SK-N-SH (cell line): ENCODE results near the gene PTK7. TPM values are rescaled to one million over a fixed set of nuclear protein-coding genes. Genes with fewer than 3 reads are reported as not detected.

Experiments used
- CTCF ChIA-PET: fragments of 300-600, 350-600 bp; formaldehyde crosslinking; extraction: SDS; loops from one replicate; lab custom pipeline; 2021; lab: Yijun Ruan, JAX
- POLR2A ChIA-PET: fragments of 350-600 bp; sonication (Branson Sonifier 250); formaldehyde crosslinking; extraction: SDS; loops from one replicate; lab custom pipeline; 2020; ENCODE audit warnings: antibody characterized with exemption, inconsistent platforms; lab: Yijun Ruan, JAX
- DNase-seq: peaks from one replicate; pipeline ENCODE4 v3.0.0; 2012
- H2AFZ ChIP-seq: fragments of 200-600 bp; sonication (generic); 2 replicates; pipeline ENCODE4 v1.8.1; 2016; ENCODE audit warnings: antibody characterized with exemption, mild to moderate bottlenecking, low read depth
- H3F3A ChIP-seq: fragments of 200-600 bp; sonication (generic); replicated peaks from 2 replicates; pipeline ENCODE3; 2016; ENCODE audit warnings: antibody characterized with exemption, mild to moderate bottlenecking; ENCODE audit not compliant: insufficient read depth
- H3K27ac ChIP-seq, 2 experiments: fragments of 200-500 bp in 1 of 2; fragments of 200-600 bp in 1 of 2; sonication (Bioruptor generic) in 1 of 2; sonication (generic), shearing (Covaris generic) in 1 of 2; 2 replicates each; pipeline versions ENCODE4 v1.5.1 to v1.6.1; 2014 to 2016; ENCODE audit warnings: low read depth in 2 of 2, inconsistent platforms in 1 of 2, low read length in 1 of 2, mild to moderate bottlenecking in 1 of 2, mixed read lengths in 1 of 2
- H3K27me3 ChIP-seq: fragments of 200-600 bp; sonication (generic), shearing (Covaris generic); 2 replicates; pipeline ENCODE4 v1.6.1; 2016; ENCODE audit warnings: mixed run types; ENCODE audit not compliant: insufficient read depth
- H3K36me3 ChIP-seq, 2 experiments: fragments of 200-500 bp in 1 of 2; fragments of 200-600 bp in 1 of 2; sonication (Bioruptor generic) in 1 of 2; sonication (generic) in 1 of 2; replicated peaks in 1 of 2; 2 replicates each; pipeline versions ENCODE3 to v1.5.1; 2014 to 2016; ENCODE audit warnings: low read length in 1 of 2, mild to moderate bottlenecking in 1 of 2; ENCODE audit not compliant: insufficient read depth in 2 of 2, control insufficient read depth in 1 of 2
- H3K4me1 ChIP-seq, 2 experiments: fragments of 200-500 bp in 1 of 2; fragments of 200-600 bp in 1 of 2; sonication (Bioruptor generic) in 1 of 2; sonication (generic), shearing (Covaris generic) in 1 of 2; 2 replicates each; pipeline versions ENCODE4 v1.5.1 to v1.6.1; 2014 to 2016; ENCODE audit warnings: low read depth in 1 of 2, low read length in 1 of 2, mixed run types in 1 of 2; ENCODE audit not compliant: insufficient read depth in 2 of 2, control insufficient read depth in 1 of 2
- H3K4me2 ChIP-seq: fragments of 200-600 bp; sonication (generic), shearing (Covaris generic); 2 replicates; pipeline ENCODE4 v1.6.1; 2017; ENCODE audit warnings: mixed run types
- H3K4me3 ChIP-seq, 2 experiments: fragments of 200-500 bp in 1 of 2; fragments of 200-600 bp in 1 of 2; sonication (Bioruptor generic) in 1 of 2; sonication (generic), shearing (Covaris generic) in 1 of 2; 2 replicates each; pipeline versions ENCODE4 v1.5.1 to v1.8.1; 2014 to 2016; ENCODE audit warnings: low read depth in 2 of 2, inconsistent platforms in 1 of 2, low read length in 1 of 2, mild to moderate bottlenecking in 1 of 2, mixed read lengths in 1 of 2, moderate library complexity in 1 of 2
- H3K79me2 ChIP-seq: fragments of 200-600 bp; sonication (generic); 2 replicates; pipeline ENCODE4 v1.8.1; 2017; ENCODE audit warnings: mild to moderate bottlenecking; ENCODE audit not compliant: insufficient read depth
- H3K9ac ChIP-seq: fragments of 200-600 bp; sonication (generic); 2 replicates; pipeline ENCODE4 v1.6.1; 2017; ENCODE audit warnings: mixed run types
- H3K9me2 ChIP-seq: fragments of 200-600 bp; sonication (generic); 2 replicates; pipeline ENCODE4 v1.6.1; 2017; ENCODE audit warnings: mixed run types
- H3K9me3 ChIP-seq: fragments of 200-600 bp; sonication (generic); 2 replicates; pipeline ENCODE4 v1.6.1; 2017; ENCODE audit warnings: mixed run types, mild to moderate bottlenecking, moderate library complexity
- H4K20me1 ChIP-seq: fragments of 200-600 bp; sonication (generic); 2 replicates; pipeline ENCODE4 v1.6.1; 2017; ENCODE audit warnings: mild to moderate bottlenecking, mixed run types; ENCODE audit not compliant: insufficient read depth
- EP300 ChIP-seq, 2 experiments: IDR thresholded peaks; 2 replicates each; pipeline versions ENCODE4 v1.4.0 to v1.6.1; 2012; ENCODE audit warnings: borderline replicate concordance in 1 of 2, low read depth in 1 of 2, low read length in 1 of 2
- FOXJ3 ChIP-seq: sonication (generic); formaldehyde crosslinking; IDR thresholded peaks from 2 replicates; pipeline ENCODE4 v1.5.1; 2020; ENCODE audit warnings: mild to moderate bottlenecking, missing genetic modification reagents
- GABPA ChIP-seq: IDR thresholded peaks from 2 replicates; pipeline ENCODE4 v1.4.0; 2012; ENCODE audit warnings: low read depth, mild to moderate bottlenecking
- GATA2 ChIP-seq: sonication (generic); formaldehyde crosslinking; IDR thresholded peaks from 2 replicates; pipeline ENCODE4 v1.5.0; 2020; ENCODE audit warnings: mild to moderate bottlenecking, missing genetic modification reagents
- MAX ChIP-seq: IDR thresholded peaks from 2 replicates; pipeline ENCODE4 v1.4.0; 2012; ENCODE audit warnings: low read depth
- RCOR1 ChIP-seq: fragments of 150-350 bp; IDR thresholded peaks from 2 replicates; pipeline ENCODE4 v1.6.1; 2017; ENCODE audit warnings: antibody characterized with exemption, low read length
- RFX5 ChIP-seq: IDR thresholded peaks from 2 replicates; pipeline ENCODE4 v1.6.1; 2012; ENCODE audit warnings: mild to moderate bottlenecking, improper control_type of control experiment, low read length
- TAF1 ChIP-seq: IDR thresholded peaks from 2 replicates; pipeline ENCODE4 v1.6.1; 2012; ENCODE audit warnings: low read depth, mild to moderate bottlenecking, low read length, moderate library complexity, borderline replicate concordance
- TCF12 ChIP-seq: IDR thresholded peaks from 2 replicates; pipeline ENCODE4 v1.4.0; 2012
- WGBS: methylation state at CpG from one replicate; pipeline ENCODE4 v1.1.6; 2017; ENCODE audit warnings: low lambda C conversion rate; 5-methylcytosine and 5-hydroxymethylcytosine counted together
- polyA plus RNA-seq, 3 experiments: library from polyadenylated mRNA; depleted of rRNA; stranded (reverse); fragments of >200 nt; gene quantifications; 2 replicates each; pipeline ENCODE4 v1.2.3, GENCODE V29; 2012
- TF ChIP-seq, protein P1 (sequence below): IDR thresholded peaks from 2 replicates; pipeline ENCODE4; 2012
- TF ChIP-seq, protein P2 (sequence below): IDR thresholded peaks from 2 replicates; pipeline ENCODE4 v1.4.0; 2012; ENCODE audit warnings: low read depth, borderline replicate concordance
- TF ChIP-seq, protein P3 (sequence below): fragments of 200-600 bp; sonication (generic); IDR thresholded peaks from 2 replicates; pipeline ENCODE4 v1.6.1; 2017; ENCODE audit warnings: antibody characterized with exemption, mild to moderate bottlenecking, moderate library complexity

The PTK7 gene
- polyA plus RNA-seq, 1 of the 3 experiments (the other 2 are of a cell fraction): 105 TPM

DNA sequence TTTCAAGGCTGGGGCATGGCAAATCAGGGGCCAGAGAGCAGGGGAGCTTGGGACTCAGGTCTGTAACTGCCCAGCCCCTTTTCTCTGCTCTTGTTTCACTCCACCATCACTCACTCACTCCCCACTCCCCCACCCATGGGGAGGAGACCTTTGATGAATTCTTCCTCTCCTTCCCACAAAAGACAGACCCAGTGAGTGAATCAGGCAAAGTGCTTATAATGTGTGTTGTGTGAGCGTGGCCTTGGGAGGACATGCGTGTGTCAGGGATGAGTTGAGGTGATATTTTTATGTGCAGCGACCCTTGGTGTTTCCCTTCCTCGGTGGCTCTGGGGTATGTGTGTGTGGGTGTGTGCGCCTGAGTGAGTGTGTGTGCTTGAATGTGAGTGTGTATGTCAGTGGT is 104.9 kb downstream of the PTK7 start:
- CTCF ChIA-PET: interaction anchor here (1.1 to 1.6 kb wide), 5 partner anchors 8 to 48 kb away, joined by 3 to 7 read pairs (median 4); partner anchors contain the start of gene SRF
- DNase-seq: no peak
- Histone ChIP-seq H3K27me3 (no peaks in the 10 kb centered on the region), H3K4me3 (peak overlapping the region in 1 of 2 experiments; percentile 72; a peak in 1 of 4 replicates), H3K9me2 (no peaks in the 10 kb centered on the region), H3K4me1 (peaks cover 4 to 19% of the 10 kb centered on the region in 2 experiments; a peak in 2 of 4 replicates), H3K9me3 (no peaks in the 10 kb centered on the region), H3K4me2 (peak overlapping the region; percentile 80), H2AFZ (no peak overlapping the region), H4K20me1 (no peaks in the 10 kb centered on the region), H3K27ac (peak overlapping the region; percentile 56 to 84; a peak in 2 of 4 replicates), H3K79me2 (peaks cover 36% of the 10 kb centered on the region; the same call in 1 of the 2 replicates), H3K36me3 (peaks cover 20 to 59% of the 10 kb centered on the region in 2 experiments), H3F3A (peaks cover 8% of the 10 kb centered on the region), H3K9ac (peak overlapping the region; percentile 62; the same call in 1 of the 2 replicates)
- TF ChIP-seq, protein P1, sequence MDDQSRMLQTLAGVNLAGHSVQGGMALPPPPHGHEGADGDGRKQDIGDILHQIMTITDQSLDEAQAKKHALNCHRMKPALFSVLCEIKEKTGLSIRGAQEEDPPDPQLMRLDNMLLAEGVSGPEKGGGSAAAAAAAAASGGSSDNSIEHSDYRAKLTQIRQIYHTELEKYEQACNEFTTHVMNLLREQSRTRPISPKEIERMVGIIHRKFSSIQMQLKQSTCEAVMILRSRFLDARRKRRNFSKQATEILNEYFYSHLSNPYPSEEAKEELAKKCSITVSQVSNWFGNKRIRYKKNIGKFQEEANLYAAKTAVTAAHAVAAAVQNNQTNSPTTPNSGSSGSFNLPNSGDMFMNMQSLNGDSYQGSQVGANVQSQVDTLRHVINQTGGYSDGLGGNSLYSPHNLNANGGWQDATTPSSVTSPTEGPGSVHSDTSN: no peak
- TF ChIP-seq MAX (no peak), GABPA (no peak), GATA2 (CRISPR knock-in tag) (no peak), RFX5 (no peak), EP300 (IDR thresholded peaks at IDR 0.05; ENCODE audit: borderline replicate concordance in 1 of 2, low read depth in 1 of 2, low read length in 1 of 2) (no peak), TAF1 (no peak), FOXJ3 (CRISPR knock-in tag) (no peak)
- TF ChIP-seq, protein P2, sequence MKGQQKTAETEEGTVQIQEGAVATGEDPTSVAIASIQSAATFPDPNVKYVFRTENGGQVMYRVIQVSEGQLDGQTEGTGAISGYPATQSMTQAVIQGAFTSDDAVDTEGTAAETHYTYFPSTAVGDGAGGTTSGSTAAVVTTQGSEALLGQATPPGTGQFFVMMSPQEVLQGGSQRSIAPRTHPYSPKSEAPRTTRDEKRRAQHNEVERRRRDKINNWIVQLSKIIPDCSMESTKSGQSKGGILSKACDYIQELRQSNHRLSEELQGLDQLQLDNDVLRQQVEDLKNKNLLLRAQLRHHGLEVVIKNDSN: no peak
- TF ChIP-seq, protein P3, sequence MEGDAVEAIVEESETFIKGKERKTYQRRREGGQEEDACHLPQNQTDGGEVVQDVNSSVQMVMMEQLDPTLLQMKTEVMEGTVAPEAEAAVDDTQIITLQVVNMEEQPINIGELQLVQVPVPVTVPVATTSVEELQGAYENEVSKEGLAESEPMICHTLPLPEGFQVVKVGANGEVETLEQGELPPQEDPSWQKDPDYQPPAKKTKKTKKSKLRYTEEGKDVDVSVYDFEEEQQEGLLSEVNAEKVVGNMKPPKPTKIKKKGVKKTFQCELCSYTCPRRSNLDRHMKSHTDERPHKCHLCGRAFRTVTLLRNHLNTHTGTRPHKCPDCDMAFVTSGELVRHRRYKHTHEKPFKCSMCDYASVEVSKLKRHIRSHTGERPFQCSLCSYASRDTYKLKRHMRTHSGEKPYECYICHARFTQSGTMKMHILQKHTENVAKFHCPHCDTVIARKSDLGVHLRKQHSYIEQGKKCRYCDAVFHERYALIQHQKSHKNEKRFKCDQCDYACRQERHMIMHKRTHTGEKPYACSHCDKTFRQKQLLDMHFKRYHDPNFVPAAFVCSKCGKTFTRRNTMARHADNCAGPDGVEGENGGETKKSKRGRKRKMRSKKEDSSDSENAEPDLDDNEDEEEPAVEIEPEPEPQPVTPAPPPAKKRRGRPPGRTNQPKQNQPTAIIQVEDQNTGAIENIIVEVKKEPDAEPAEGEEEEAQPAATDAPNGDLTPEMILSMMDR: no peak
- WGBS: 90% methylated on average over 5 of the region's 5 CpGs
- POLR2A ChIA-PET: no interaction called here

GRCh38 chr6:43181621-43181941 is 105.5 kb downstream of the PTK7 start:
- H3K9me2 ChIP-seq: no peaks in the 10 kb centered on the region
- peak overlapping the region; percentile 56 to 84; a peak in 3 of 4 replicates for H3K27ac ChIP-seq
- POLR2A ChIA-PET: interaction anchor here (0.6 to 1.3 kb wide), 5 partner anchors 10 to 187 kb away, joined by 3 to 4 read pairs (median 3); partner anchors contain the start of gene DNPH1
- H3K4me3 ChIP-seq: peak overlapping the region; percentile 56 to 72
- TF ChIP-seq TCF12: no peak
- TF ChIP-seq RCOR1: no peak
- no peak for TF ChIP-seq MAX
- TF ChIP-seq, all 33 proteins: peak for 0
- WGBS: 50% methylated on average over 9 of the region's 9 CpGs
- peaks cover 4 to 19% of the 10 kb centered on the region in 2 experiments; a peak in 2 of 4 replicates for H3K4me1 ChIP-seq
- H3K9ac ChIP-seq: peak overlapping the region; percentile 62
- peaks cover 8% of the 10 kb centered on the region for H3F3A ChIP-seq
- no peaks in the 10 kb centered on the region for H3K9me3 ChIP-seq
- no peaks in the 10 kb centered on the region for H3K27me3 ChIP-seq
- CTCF ChIA-PET: interaction anchor here (1.1 to 1.2 kb wide), 2 partner anchors 11 to 38 kb away, joined by 4 to 5 read pairs; partner anchors contain the start of gene SRF
- peaks cover 22 to 59% of the 10 kb centered on the region in 2 experiments for H3K36me3 ChIP-seq
- H2AFZ ChIP-seq: peak overlapping the region; percentile 88; the same call in 1 of the 2 replicates
- peak overlapping the region; percentile 80 for H3K4me2 ChIP-seq
- H3K79me2 ChIP-seq: peaks cover 30% of the 10 kb centered on the region; the same call in 1 of the 2 replicates
- no peak for DNase-seq
- H4K20me1 ChIP-seq: no peaks in the 10 kb centered on the region
